ENCODE data around the gene LACC1.

DNA sequence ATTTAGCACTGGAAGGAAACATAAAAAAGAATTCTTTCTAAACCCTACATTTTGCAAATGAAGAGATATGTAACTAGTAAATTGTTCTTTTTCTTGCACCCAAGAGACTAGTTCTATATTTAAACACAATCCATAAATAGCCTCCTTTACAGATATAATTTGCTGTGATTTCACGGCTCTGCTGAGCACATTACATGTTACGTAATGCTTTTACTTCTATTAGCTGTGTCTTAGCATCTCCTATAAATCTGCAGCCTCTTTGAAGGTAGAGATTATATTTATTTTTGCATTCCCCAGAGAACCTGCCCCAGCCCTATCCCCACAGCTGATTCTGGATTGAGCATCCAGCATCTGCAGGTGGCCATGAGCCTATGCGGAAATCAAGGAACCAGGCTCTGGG is 32.2 kb downstream of the LACC1 start:
- TF ChIP-seq EZH2 (IDR thresholded peaks at IDR 0.05) (no peak), POLR2AphosphoS5 (IDR thresholded peaks at IDR 0.05; ENCODE audit: borderline replicate concordance, low read depth, low read length) (no peak), FOXP2 (optimal IDR thresholded peaks at IDR 0.05; ENCODE audit: control extremely low read depth, extremely low read length, insufficient read depth) (no peak)

All from SK-N-MC (cell line).